GM18526 (cell line): ENCODE results near the gene TM4SF4.

ENCODE experiments used
- POLR2A ChIP-seq: IDR thresholded peaks from 3 replicates; pipeline ENCODE4 v1.6.1; 2011; ENCODE audit not compliant: insufficient read length; ENCODE audit errors: extremely low read depth

Gene TM4SF4

GRCh38 chr3:149514471-149514870, 40.0 kb downstream of the TM4SF4 start:
- no peak for TF ChIP-seq POLR2A

- TF ChIP-seq POLR2A = no peak
Observed at GRCh38 chr3:149515249-149515648, 40.8 kb downstream of the TM4SF4 start.

GRCh38 chr3:149516920-149517319, 42.4 kb downstream of the TM4SF4 start:
- no peak for TF ChIP-seq POLR2A

- no peak for TF ChIP-seq POLR2A
Observed at GRCh38 chr3:149519912-149520311, 45.4 kb downstream of the TM4SF4 start.

GRCh38 chr3:149523512-149524299, 49.2 kb downstream of the TM4SF4 start:
- TF ChIP-seq POLR2A = no peak

GRCh38 chr3:149527531-149528339, 53.2 kb downstream of the TM4SF4 start:
- no peak for TF ChIP-seq POLR2A

- no peak for TF ChIP-seq POLR2A
Observed at GRCh38 chr3:149528340-149528650, 53.8 kb downstream of the TM4SF4 start.

GRCh38 chr3:149529099-149529498, 54.6 kb downstream of the TM4SF4 start:
- no peak for TF ChIP-seq POLR2A

- no peak for TF ChIP-seq POLR2A
Observed at GRCh38 chr3:149532489-149533180, 58.1 kb downstream of the TM4SF4 start.

- no peak for TF ChIP-seq POLR2A
Observed at GRCh38 chr3:149534082-149534481, 59.6 kb downstream of the TM4SF4 start.

- no peak for TF ChIP-seq POLR2A
Observed at GRCh38 chr3:149534671-149535332, 60.3 kb downstream of the TM4SF4 start.

GRCh38 chr3:149535333-149535685, 60.8 kb downstream of the TM4SF4 start:
- no peak for TF ChIP-seq POLR2A

- TF ChIP-seq POLR2A = no peak
Observed at GRCh38 chr3:149536429-149536828, 61.9 kb downstream of the TM4SF4 start.

GRCh38 chr3:149538371-149538770, 63.9 kb downstream of the TM4SF4 start:
- TF ChIP-seq POLR2A = no peak

GRCh38 chr3:149541091-149541491, 66.6 kb downstream of the TM4SF4 start:
- TF ChIP-seq POLR2A = no peak
